K562 (cell line): Measurements from ENCODE around the gene ARHGAP9. TPM values are rescaled to one million over a fixed set of nuclear protein-coding genes. Genes with fewer than 3 reads are reported as not detected.

Experiments
- AFF1 ChIP-seq, 2 experiments: fragments of 450-650 bp; IDR thresholded peaks; 2 replicates each; pipeline ENCODE4 v1.6.1; 2018; ENCODE audit warnings: mild to moderate bottlenecking in 2 of 2, low read depth in 1 of 2; ENCODE audit not compliant: partially characterized antibody in 2 of 2
- ATF2 ChIP-seq: sonication (generic); formaldehyde crosslinking; IDR thresholded peaks from 2 replicates; pipeline ENCODE4 v1.8.1; 2022; ENCODE audit warnings: missing genetic modification reagents
- BRD4 ChIP-seq: fragments of 200-600 bp; sonication (generic); IDR thresholded peaks from 2 replicates; pipeline ENCODE4 v1.6.1; 2017; ENCODE audit warnings: inconsistent platforms
- CEBPB ChIP-seq: fragments of 450-650 bp; IDR thresholded peaks from 2 replicates; pipeline ENCODE4 v1.6.1; 2016; ENCODE audit warnings: missing genetic modification characterization, missing compliant biosample characterization
- CHCHD3 ChIP-seq: fragments of 250-450 bp; sonication (Bioruptor Pico); IDR thresholded peaks from 2 replicates; pipeline ENCODE4 v2.1.2; 2022; ENCODE audit warnings: mild to moderate bottlenecking
- HCFC1 ChIP-seq: IDR thresholded peaks from 2 replicates; pipeline ENCODE4 v1.6.1; 2012; ENCODE audit warnings: low read depth, low read length, improper control_type of control experiment
- ILF3 ChIP-seq: fragments of 450-650 bp; IDR thresholded peaks from 2 replicates; pipeline ENCODE4 v1.6.1; 2018; ENCODE audit warnings: antibody characterized with exemption, mild to moderate bottlenecking, moderate library complexity, borderline replicate concordance
- JUND ChIP-seq, 2 experiments: IDR thresholded peaks; 2 replicates in 1 of 2; 3 replicates in 1 of 2; pipeline ENCODE4 v1.6.1; 2011; ENCODE audit warnings: borderline replicate concordance in 2 of 2, low read depth in 2 of 2, low read length in 2 of 2, improper control_type of control experiment in 1 of 2, missing biosample characterization in 1 of 2, missing genetic modification characterization in 1 of 2, missing genetic modification reagents in 1 of 2
- MAFK ChIP-seq: IDR thresholded peaks from 2 replicates; pipeline ENCODE4 v1.6.1; 2011; ENCODE audit warnings: low read length, improper control_type of control experiment
- MYC ChIP-seq, 2 experiments: fragments of 250-450 bp in 1 of 2; sonication (Bioruptor Pico) in 1 of 2; IDR thresholded peaks; 2 replicates each; pipeline versions ENCODE4 v1.5.1 to v1.6.1; 2012 to 2021; ENCODE audit warnings: low read depth in 2 of 2, borderline replicate concordance in 1 of 2, improper control_type of control experiment in 1 of 2, low read length in 1 of 2, mild to moderate bottlenecking in 1 of 2, moderate library complexity in 1 of 2
- NONO ChIP-seq, 2 experiments: fragments of 200-400 bp in 1 of 2; fragments of 450-650 bp in 1 of 2; formaldehyde crosslinking in 1 of 2; IDR thresholded peaks; 2 replicates each; pipeline ENCODE4 v1.6.1; 2017; ENCODE audit warnings: low read depth in 2 of 2, mild to moderate bottlenecking in 2 of 2, moderate library complexity in 2 of 2, low read length in 1 of 2
- NR2F6 ChIP-seq: fragments of 450-650 bp; formaldehyde crosslinking; IDR thresholded peaks from 2 replicates; pipeline ENCODE4 v1.4.0; 2020; ENCODE audit warnings: mild to moderate bottlenecking
- PREB ChIP-seq: sonication (generic); formaldehyde crosslinking; IDR thresholded peaks from 2 replicates; pipeline ENCODE4 v1.8.1; 2023; ENCODE audit warnings: mild to moderate bottlenecking, missing genetic modification reagents
- RBM22 ChIP-seq: fragments of 200-400 bp; formaldehyde crosslinking; IDR thresholded peaks from 2 replicates; pipeline ENCODE4 v1.6.1; 2018; ENCODE audit warnings: low read length, low read depth; ENCODE audit not compliant: poor library complexity, severe bottlenecking
- SIX5 ChIP-seq, 2 experiments: IDR thresholded peaks; 2 replicates each; pipeline ENCODE4 v1.6.1; 2011; ENCODE audit warnings: low read length in 2 of 2, borderline replicate concordance in 1 of 2, low read depth in 1 of 2, mild to moderate bottlenecking in 1 of 2, moderate library complexity in 1 of 2; ENCODE audit not compliant: insufficient read depth in 1 of 2
- SMAD1 ChIP-seq: fragments of 150-350 bp; IDR thresholded peaks from 2 replicates; pipeline ENCODE4 v1.6.1; 2014; ENCODE audit warnings: low read length, low read depth; ENCODE audit not compliant: partially characterized antibody
- SMAD2 ChIP-seq: fragments of 150-350 bp; IDR thresholded peaks from 2 replicates; pipeline ENCODE4 v1.6.1; 2014; ENCODE audit warnings: low read depth, mild to moderate bottlenecking, low read length
- SNIP1 ChIP-seq: fragments of 450-650 bp; IDR thresholded peaks from 2 replicates; pipeline ENCODE4 v1.7.1; 2017; ENCODE audit warnings: low read depth, mild to moderate bottlenecking
- TARDBP ChIP-seq: fragments of 450-650 bp; IDR thresholded peaks from 2 replicates; pipeline ENCODE4 v1.6.1; 2016
- XRCC3 ChIP-seq: fragments of 450-650 bp; IDR thresholded peaks from 2 replicates; pipeline ENCODE4 v1.6.1; 2017; ENCODE audit warnings: mild to moderate bottlenecking, moderate library complexity
- ZNF766 ChIP-seq: fragments of 200-800 bp; sonication (Bioruptor generic); conservative IDR thresholded peaks from 2 replicates; pipeline ENCODE4 v1.6.1; 2016; ENCODE audit warnings: missing genetic modification characterization, missing compliant biosample characterization
- polyA plus RNA-seq, 8 experiments: library from polyadenylated mRNA; depleted of rRNA in 4 of 8; stranded (reverse) in 5 of 8; unstranded in 3 of 8; fragments of >200 nt; fragmentation: Nextera tagmentation in 2 of 8; fragmentation: Illumina TruSeq in 1 of 8; extraction: Ambion mirVana in 2 of 8; extraction: Trizol in 1 of 8; gene quantifications; 2 replicates each; pipeline versions ENCODE4 v1.2.1 to v1.2.3, GENCODE V29; 2011 to 2014; ENCODE audit warnings: inconsistent platforms in 1 of 8, missing spikeins in 1 of 8
- total RNA-seq, 7 experiments: library from RNA; depleted of rRNA in 6 of 7; stranded (reverse); fragments of >200 nt in 6 of 7; fragmentation: Illumina TruSeq in 2 of 7; extraction: Trizol in 2 of 7; gene quantifications; 2 replicates each; pipeline versions ENCODE4 v1.2.1 to v1.2.3, GENCODE V29; 2011 to 2021; ENCODE audit warnings: low replicate concordance in 1 of 7

The ARHGAP9 gene
- total and polyA plus RNA-seq, 9 of the 15 experiments (the other 6 are each of a cell fraction or from before 2014, with no cell fraction given): 1.5 to 10.2 (median 5.1) TPM

- TF ChIP-seq AFF1 (IDR thresholded peaks at IDR 0.05; ENCODE audit: low read depth in 1 of 2, partially characterized antibody in 2 of 2): peak in 1 of 2 experiments; percentile 45
- TF ChIP-seq NR2F6: no peak
- TF ChIP-seq CEBPB: no peak
- TF ChIP-seq TARDBP: 0 out of 2 replicates have a peak, but pooled peaks have one; percentile 21
- no peak for TF ChIP-seq ATF2
- no peak for TF ChIP-seq CHCHD3 (CRISPR knock-in tag)
- TF ChIP-seq SNIP1: peak; percentile 80
- 0 out of 2 replicates have a peak, but pooled peaks have one; percentile 56 for TF ChIP-seq PREB (CRISPR knock-in tag)
- peak; percentile 38; the same call in 1 of the 2 replicates for TF ChIP-seq HCFC1
- no peak for TF ChIP-seq NONO (IDR thresholded peaks at IDR 0.05; ENCODE audit: low read depth in 2 of 2, low read length in 1 of 2)
- peak; percentile 78 for TF ChIP-seq MYC (IDR thresholded peaks at IDR 0.05; ENCODE audit: low read depth, low read length)
- TF ChIP-seq MYC (CRISPR knock-in tag; IDR thresholded peaks at IDR 0.05; ENCODE audit: borderline replicate concordance, low read depth): no peak
- no peak for TF ChIP-seq RBM22
- no peak for TF ChIP-seq MAFK
- no peak for TF ChIP-seq SIX5 (IDR thresholded peaks at IDR 0.05; ENCODE audit: borderline replicate concordance in 1 of 2, insufficient read depth in 1 of 2, low read depth in 1 of 2, low read length in 2 of 2)
- peak; percentile 54 for TF ChIP-seq SMAD1
- TF ChIP-seq ZNF766: no peak
- TF ChIP-seq ILF3: no peak
- no peak for TF ChIP-seq BRD4
- peak; percentile 65 for TF ChIP-seq JUND (IDR thresholded peaks at IDR 0.05; ENCODE audit: borderline replicate concordance, low read depth, low read length)
- TF ChIP-seq JUND (tag; IDR thresholded peaks at IDR 0.05; ENCODE audit: borderline replicate concordance, low read depth, low read length): peak; percentile 50; the same call in 1 of the 3 replicates
- TF ChIP-seq XRCC3: no peak
- no peak for TF ChIP-seq SMAD2
Measured at GRCh38 chr12:57462251-57462911, 17.3 kb downstream of the ARHGAP9 start (continued).
